Stimulated activated CD8-positive, alpha-beta memory T cell treated with anti-CD3 and anti-CD28 coated beads, Interleukin-7, amount 100 ng/mL, for 48 hours (primary cell): ENCODE data around the gene LIPH.
"Not testable (repeated sequence)": the region's sequence is repeated elsewhere in the genome, so short reads cannot be mapped to it uniquely, and the experiment has no call there.

ENCODE experiments used
- DNase-seq, 2 donors: peaks; one replicate each; pipeline ENCODE4 v3.0.0-alpha.2; 2020; ENCODE audit warnings: low read depth in 1 of 2; ENCODE audit errors: extremely low read depth in 1 of 2

Gene LIPH

GRCh38 chr3:185490241-185490640 lies 62.1 kb downstream of the LIPH start:
- no peak for DNase-seq

- no peak for DNase-seq
Observed at GRCh38 chr3:185489462-185489861, 62.9 kb downstream of the LIPH start.

GRCh38 chr3:185488465-185488864 lies 63.9 kb downstream of the LIPH start:
- no peak for DNase-seq

- DNase-seq, result no peak
Observed at GRCh38 chr3:185486394-185486793, 66.0 kb downstream of the LIPH start.

- no peak for DNase-seq
Observed at GRCh38 chr3:185484296-185484695, 68.1 kb downstream of the LIPH start.

GRCh38 chr3:185479373-185479945 lies 72.9 kb downstream of the LIPH start:
- DNase-seq, result no peak

GRCh38 chr3:185477316-185477715 lies 75.1 kb downstream of the LIPH start:
- no peak for DNase-seq

- DNase-seq, result not testable (repeated sequence)
Observed at GRCh38 chr3:185474922-185475321, 77.5 kb downstream of the LIPH start.

GRCh38 chr3:185473290-185473815 lies 79.0 kb downstream of the LIPH start:
- DNase-seq, result no peak

- DNase-seq, result no peak
Observed at GRCh38 chr3:185470323-185470722, 82.1 kb downstream of the LIPH start.

- no peak for DNase-seq
Observed at GRCh38 chr3:185469542-185469941, 82.8 kb downstream of the LIPH start.

GRCh38 chr3:185466123-185466522 lies 86.3 kb downstream of the LIPH start:
- not testable (repeated sequence) for DNase-seq

- DNase-seq, result no peak
Observed at GRCh38 chr3:185465471-185465870, 86.9 kb downstream of the LIPH start.

- DNase-seq, result no peak
Observed at GRCh38 chr3:185460719-185461350, 91.6 kb downstream of the LIPH start.

GRCh38 chr3:185460309-185460708 lies 92.1 kb downstream of the LIPH start:
- DNase-seq, result no peak

- DNase-seq, result no peak
Observed at GRCh38 chr3:185457376-185457775, 95.0 kb downstream of the LIPH start.
